DOHH2 (cell line): ENCODE results near the gene HECW1.

Experiments used
- H3F3A ChIP-seq: fragments of 200-600 bp; sonication (generic), shearing (Covaris generic); 2 replicates; pipeline ENCODE4 v1.6.0; 2016; ENCODE audit warnings: antibody characterized with exemption, mild to moderate bottlenecking; ENCODE audit not compliant: control insufficient read depth, insufficient read depth
- H3K27ac ChIP-seq: fragments of 200-600 bp; sonication (generic); 2 replicates; pipeline ENCODE4 v1.5.1; 2014; ENCODE audit warnings: low read depth, mild to moderate bottlenecking, low read length, moderate library complexity
- H3K27me3 ChIP-seq: fragments of 200-600 bp; sonication (generic); 2 replicates; pipeline ENCODE4 v1.6.1; 2014; ENCODE audit warnings: mild to moderate bottlenecking, low read length, mixed read lengths; ENCODE audit not compliant: control insufficient read depth
- H3K36me3 ChIP-seq: fragments of 200-600 bp; sonication (generic); 2 replicates; pipeline ENCODE4 v1.6.1; 2014; ENCODE audit warnings: mild to moderate bottlenecking, low read length, moderate library complexity, mixed read lengths; ENCODE audit not compliant: control insufficient read depth
- H3K4me1 ChIP-seq: fragments of 200-600 bp; sonication (generic); 2 replicates; pipeline ENCODE4 v1.6.1; 2014; ENCODE audit warnings: mild to moderate bottlenecking, low read length, mixed read lengths; ENCODE audit not compliant: control insufficient read depth
- H3K4me2 ChIP-seq: fragments of 200-600 bp; sonication (generic); 2 replicates; pipeline ENCODE4 v1.6.0; 2014; ENCODE audit warnings: mild to moderate bottlenecking, low read length, moderate library complexity
- H3K4me3 ChIP-seq: fragments of 200-600 bp; sonication (generic); 2 replicates; pipeline ENCODE4 v1.5.1; 2014; ENCODE audit warnings: mild to moderate bottlenecking, low read length, mixed read lengths
- H3K79me2 ChIP-seq: fragments of 200-600 bp; sonication (generic); 2 replicates; pipeline ENCODE4 v1.6.1; 2014; ENCODE audit warnings: mild to moderate bottlenecking, low read length, mixed read lengths; ENCODE audit not compliant: control insufficient read depth
- H3K9me2 ChIP-seq: fragments of 200-600 bp; sonication (generic); replicated peaks from 2 replicates; pipeline ENCODE4 v1.6.1; 2014; ENCODE audit warnings: mild to moderate bottlenecking, low read length, mixed read lengths; ENCODE audit not compliant: control insufficient read depth
- H3K9me3 ChIP-seq: fragments of 200-600 bp; sonication (generic); 2 replicates; pipeline ENCODE4 v1.6.1; 2014; ENCODE audit warnings: antibody characterized with exemption, low read length, mixed read lengths; ENCODE audit not compliant: control insufficient read depth, insufficient read depth
- H4K20me1 ChIP-seq: fragments of 200-600 bp; sonication (generic); 2 replicates; pipeline ENCODE4 v1.6.0; 2014; ENCODE audit warnings: low read depth, mild to moderate bottlenecking, antibody characterized with exemption, low read length, moderate library complexity; ENCODE audit not compliant: control insufficient read depth, insufficient read depth
- CTCF ChIP-seq: fragments of 200-600 bp; sonication (generic); IDR thresholded peaks from one replicate; pipeline ENCODE4 v1.5.1; 2014; ENCODE audit warnings: antibody characterized with exemption, mild to moderate bottlenecking, low read depth, low read length; ENCODE audit not compliant: poor library complexity, severe bottlenecking
- EZH2phosphoT487 ChIP-seq: fragments of 200-600 bp; sonication (generic); IDR thresholded peaks from 2 replicates; pipeline ENCODE4 v1.6.1; 2017; ENCODE audit warnings: borderline replicate concordance, mild to moderate bottlenecking, antibody characterized with exemption, low read length, moderate library complexity, mixed read lengths

Gene HECW1

GRCh38 chr7:43292384-43292783, 179.9 kb downstream of the HECW1 start:
- Histone ChIP-seq H3K9me3 (peaks cover 4% of the 10 kb centered on the region; the same call in 1 of the 2 replicates), H3K79me2 (no peaks in the 10 kb centered on the region), H4K20me1 (no peaks in the 10 kb centered on the region), H3K4me3 (no peak overlapping the region), H3K27ac (no peak overlapping the region), H3K27me3 (peaks cover 9% of the 10 kb centered on the region), H3K9me2 (no peaks in the 10 kb centered on the region), H3F3A (no peaks in the 10 kb centered on the region), H3K36me3 (no peaks in the 10 kb centered on the region), H3K4me2 (no peak overlapping the region), H3K4me1 (no peaks in the 10 kb centered on the region)
- TF ChIP-seq CTCF, result no peak
- no peak for TF ChIP-seq EZH2phosphoT487

DNA sequence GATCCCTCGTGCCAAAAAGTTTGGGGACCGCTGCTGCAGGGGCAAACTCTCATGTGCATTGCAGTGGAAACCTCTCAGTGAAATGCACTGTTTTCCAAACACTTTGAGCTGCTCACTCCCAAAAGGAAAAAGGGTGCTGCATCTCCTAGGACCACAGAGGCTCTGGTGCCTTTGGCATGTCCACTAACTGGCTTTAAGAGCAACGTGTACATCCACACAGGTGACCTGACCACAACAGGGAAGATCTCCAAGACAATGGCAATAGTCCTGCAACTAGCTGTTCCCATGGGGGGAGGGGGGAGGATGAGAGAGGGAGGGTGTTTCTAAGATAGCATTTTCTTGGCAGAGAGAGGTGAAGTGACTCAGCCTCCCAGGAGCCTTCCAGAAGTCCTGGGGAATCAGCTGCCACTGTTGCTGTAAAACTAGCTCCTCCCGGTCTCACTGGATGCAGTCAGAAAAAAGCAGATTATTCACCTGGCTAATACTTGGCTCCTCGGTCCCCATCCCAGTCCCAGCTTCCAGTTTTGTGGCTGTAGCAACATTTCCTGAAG, 181.7 kb downstream of the HECW1 start:
- Histone ChIP-seq H3K27ac (no peak overlapping the region), H3K36me3 (no peaks in the 10 kb centered on the region), H3K9me2 (no peaks in the 10 kb centered on the region), H3K4me3 (no peak overlapping the region), H4K20me1 (no peaks in the 10 kb centered on the region), H3K9me3 (peaks cover 4% of the 10 kb centered on the region; the same call in 1 of the 2 replicates), H3K79me2 (no peaks in the 10 kb centered on the region), H3F3A (no peaks in the 10 kb centered on the region), H3K4me1 (no peaks in the 10 kb centered on the region), H3K4me2 (no peak overlapping the region), H3K27me3 (peaks cover 9% of the 10 kb centered on the region)
- no peak for TF ChIP-seq CTCF
- TF ChIP-seq EZH2phosphoT487, result no peak

GRCh38 chr7:43295429-43295828, 183.0 kb downstream of the HECW1 start:
- Histone ChIP-seq H3K4me3 (no peak overlapping the region), H3K4me2 (no peak overlapping the region), H3K79me2 (no peaks in the 10 kb centered on the region), H3K9me3 (peaks cover 4% of the 10 kb centered on the region; the same call in 1 of the 2 replicates), H3K9me2 (no peaks in the 10 kb centered on the region), H3K27me3 (peaks cover 14% of the 10 kb centered on the region), H3F3A (no peaks in the 10 kb centered on the region), H4K20me1 (no peaks in the 10 kb centered on the region), H3K27ac (no peak overlapping the region), H3K4me1 (no peaks in the 10 kb centered on the region), H3K36me3 (no peaks in the 10 kb centered on the region)
- TF ChIP-seq EZH2phosphoT487, result no peak
- TF ChIP-seq CTCF, result no peak
